Suprapubic skin (tissue), 4 donors: ENCODE results near the gene FYN. TPM values are rescaled to one million over a fixed set of nuclear protein-coding genes. Genes with fewer than 3 reads are reported as not detected.

Experiments
- DNase-seq, 2 donors: peaks; one replicate each; pipeline ENCODE4 v3.0.0-alpha.2; 2019; ENCODE audit warnings: low spot score in 2 of 2
- H3K27ac ChIP-seq: fragments of 200-600 bp; sonication (generic); one replicate; pipeline ENCODE4 v1.5.1; 2019
- H3K27me3 ChIP-seq: fragments of 200-600 bp; sonication (generic); one replicate; pipeline ENCODE4 v1.5.1; 2019
- H3K36me3 ChIP-seq: fragments of 200-600 bp; sonication (generic); one replicate; pipeline ENCODE4 v1.5.1; 2019
- H3K4me1 ChIP-seq: fragments of 200-600 bp; sonication (generic); one replicate; pipeline ENCODE4 v1.5.1; 2019
- H3K4me3 ChIP-seq: fragments of 200-600 bp; sonication (generic); one replicate; pipeline ENCODE4 v1.5.1; 2019; ENCODE audit warnings: mild to moderate bottlenecking
- H3K9me3 ChIP-seq: fragments of 200-600 bp; sonication (generic); one replicate; pipeline ENCODE4 v1.5.1; 2019
- EP300 ChIP-seq: sonication (generic); formaldehyde crosslinking; IDR thresholded peaks from one replicate; pipeline ENCODE4 v1.6.1; 2017; ENCODE audit warnings: antibody characterized with exemption
- POLR2A ChIP-seq, 2 donors: fragments of 450-650 bp; IDR thresholded peaks; one replicate each; pipeline ENCODE4 v1.6.1; 2017; ENCODE audit warnings: antibody characterized with exemption in 2 of 2, mild to moderate bottlenecking in 2 of 2, moderate library complexity in 2 of 2
- POLR2AphosphoS5 ChIP-seq, 3 donors: sonication (generic); formaldehyde crosslinking; IDR thresholded peaks; one replicate each; pipeline ENCODE4 v1.6.1; 2017; ENCODE audit warnings: antibody characterized with exemption in 3 of 3
- WGBS: methylation state at CpG from one replicate; pipeline ENCODE4 v1.1.5; 2018; 5-methylcytosine and 5-hydroxymethylcytosine counted together
- total RNA-seq, 4 donors: library from RNA; depleted of rRNA; stranded (reverse); fragments of >200 nt; gene quantifications; one replicate each; pipeline ENCODE4 v1.1.0, GENCODE V29; 2016
- TF ChIP-seq, protein P1 (sequence below), 2 donors: fragments of 200-600 bp in 1 of 2; fragments of 450-650 bp in 1 of 2; sonication (generic) in 1 of 2; IDR thresholded peaks; one replicate each; pipeline ENCODE4 v1.5.1; 2016 to 2019; ENCODE audit warnings: antibody characterized with exemption in 2 of 2, mild to moderate bottlenecking in 1 of 2, moderate library complexity in 1 of 2

The FYN gene
- total RNA-seq, 4 donors from 2014 or later = 36.6 to 89.6 (median 67.3) TPM

DNA sequence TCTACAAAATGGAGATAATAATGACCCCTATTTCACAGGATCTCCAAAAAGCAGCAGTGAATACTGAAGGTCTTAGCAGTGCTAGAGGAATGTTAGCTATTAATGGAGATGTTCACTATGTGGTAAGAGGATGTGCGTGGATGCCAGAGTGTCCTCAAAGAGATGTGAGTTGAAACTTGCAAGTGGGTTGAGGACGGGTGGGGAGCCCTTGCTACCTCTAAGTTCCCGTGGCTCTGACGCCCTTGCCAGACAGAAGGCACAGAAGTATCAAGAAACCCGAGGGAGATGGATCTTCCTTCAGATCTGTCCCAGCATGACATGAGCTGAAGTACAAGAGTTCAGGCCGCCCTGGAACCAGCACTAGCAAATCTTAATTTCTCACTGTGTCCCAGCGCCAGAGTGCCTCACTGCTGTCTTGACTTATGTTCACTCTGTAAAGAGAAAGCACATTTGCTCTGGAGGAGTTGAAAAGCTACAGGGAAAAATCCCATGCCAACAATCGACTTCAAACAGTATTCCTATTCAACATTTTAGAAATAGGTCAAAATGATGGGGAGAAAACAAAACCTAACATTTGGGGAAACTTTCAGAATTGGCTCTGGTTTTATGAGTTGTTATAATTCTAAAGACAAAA, 59.5 kb downstream of the FYN start:
- Histone ChIP-seq H3K9me3 (no peaks in the 10 kb centered on the region), H3K27ac (no peak overlapping the region), H3K4me3 (no peak overlapping the region), H3K36me3 (no peaks in the 10 kb centered on the region), H3K27me3 (no peaks in the 10 kb centered on the region), H3K4me1 (peaks cover 9% of the 10 kb centered on the region)
- no peak for DNase-seq
- 80% methylated on average over 8 of the region's 8 CpGs for WGBS
- TF ChIP-seq POLR2A (IDR thresholded peaks at IDR 0.05) = no peak
- TF ChIP-seq, protein P1, sequence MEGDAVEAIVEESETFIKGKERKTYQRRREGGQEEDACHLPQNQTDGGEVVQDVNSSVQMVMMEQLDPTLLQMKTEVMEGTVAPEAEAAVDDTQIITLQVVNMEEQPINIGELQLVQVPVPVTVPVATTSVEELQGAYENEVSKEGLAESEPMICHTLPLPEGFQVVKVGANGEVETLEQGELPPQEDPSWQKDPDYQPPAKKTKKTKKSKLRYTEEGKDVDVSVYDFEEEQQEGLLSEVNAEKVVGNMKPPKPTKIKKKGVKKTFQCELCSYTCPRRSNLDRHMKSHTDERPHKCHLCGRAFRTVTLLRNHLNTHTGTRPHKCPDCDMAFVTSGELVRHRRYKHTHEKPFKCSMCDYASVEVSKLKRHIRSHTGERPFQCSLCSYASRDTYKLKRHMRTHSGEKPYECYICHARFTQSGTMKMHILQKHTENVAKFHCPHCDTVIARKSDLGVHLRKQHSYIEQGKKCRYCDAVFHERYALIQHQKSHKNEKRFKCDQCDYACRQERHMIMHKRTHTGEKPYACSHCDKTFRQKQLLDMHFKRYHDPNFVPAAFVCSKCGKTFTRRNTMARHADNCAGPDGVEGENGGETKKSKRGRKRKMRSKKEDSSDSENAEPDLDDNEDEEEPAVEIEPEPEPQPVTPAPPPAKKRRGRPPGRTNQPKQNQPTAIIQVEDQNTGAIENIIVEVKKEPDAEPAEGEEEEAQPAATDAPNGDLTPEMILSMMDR (IDR thresholded peaks at IDR 0.05) = no peak
- TF ChIP-seq POLR2AphosphoS5 (IDR thresholded peaks at IDR 0.05) = no peak
- TF ChIP-seq EP300 = no peak

DNA sequence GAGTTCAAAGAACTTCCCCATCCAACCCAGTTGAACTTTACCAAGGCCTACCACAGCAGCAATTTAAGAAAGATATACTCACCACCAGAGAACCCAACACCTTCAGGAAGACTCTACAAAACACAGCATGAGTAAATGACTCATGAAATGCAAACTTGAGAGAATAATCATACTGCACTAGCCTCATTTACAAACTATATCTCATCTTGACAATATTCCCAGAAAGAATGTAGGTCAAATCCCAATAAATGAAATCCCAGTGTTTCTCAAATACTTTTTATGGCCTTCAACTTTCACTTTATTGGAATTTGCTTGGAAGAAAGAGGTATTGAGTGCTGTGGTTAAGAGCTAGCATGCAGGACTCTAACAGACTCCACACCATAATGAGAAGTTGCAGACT, 60.0 kb downstream of the FYN start:
- DNase-seq = no peak
- H3K27me3 ChIP-seq = no peaks in the 10 kb centered on the region
- H3K36me3 ChIP-seq = no peaks in the 10 kb centered on the region
- no peak overlapping the region for H3K27ac ChIP-seq
- H3K4me3 ChIP-seq = no peak overlapping the region
- TF ChIP-seq POLR2A (IDR thresholded peaks at IDR 0.05) = no peak
- H3K4me1 ChIP-seq = peaks cover 4% of the 10 kb centered on the region
- H3K9me3 ChIP-seq = no peaks in the 10 kb centered on the region

DNA sequence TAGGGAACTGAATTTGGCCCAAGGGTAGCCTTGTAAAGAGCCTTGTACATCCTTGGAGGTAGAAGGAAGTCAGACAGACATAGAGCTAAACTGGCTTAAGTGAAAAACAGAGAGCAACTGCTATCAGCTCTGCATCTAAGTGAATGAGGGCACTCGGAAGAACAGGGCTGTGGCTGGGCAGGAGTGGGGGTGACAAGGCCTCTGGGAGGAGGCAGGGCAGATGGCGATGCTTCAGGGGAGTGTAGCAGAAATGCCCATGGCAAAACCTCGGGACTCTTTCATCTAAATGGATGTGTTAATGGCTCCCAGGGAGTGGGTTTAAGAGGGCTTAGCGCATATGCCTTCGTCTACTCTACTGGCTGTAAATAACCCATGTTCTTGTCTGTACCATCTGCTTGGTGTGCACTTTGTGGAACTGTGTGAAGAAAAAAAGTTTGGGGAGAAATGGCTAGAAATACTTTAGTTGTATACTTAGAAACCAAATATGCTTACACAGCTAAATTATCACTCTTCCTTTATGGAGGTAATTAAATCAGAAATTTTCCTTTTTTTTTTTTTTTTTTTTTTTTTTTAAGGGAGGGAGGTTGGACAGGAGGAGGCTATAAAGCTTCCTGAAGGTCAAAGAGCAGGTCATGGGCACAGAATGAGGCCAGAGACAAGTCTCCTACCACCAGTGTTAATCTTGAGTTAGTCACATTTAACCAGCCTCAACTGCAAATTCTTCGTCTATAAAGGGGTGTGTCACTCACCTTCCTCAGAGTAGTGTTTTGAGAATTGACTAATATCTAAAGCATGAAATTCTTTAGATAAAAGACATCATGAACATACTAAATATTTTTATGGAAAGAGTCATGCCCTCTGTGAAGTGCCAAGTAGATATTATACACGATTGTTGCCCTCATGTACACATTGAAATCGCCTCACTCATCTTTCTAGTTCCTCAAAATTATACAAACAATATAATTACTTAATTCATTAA, 60.9 kb downstream of the FYN start:
- Histone ChIP-seq H3K4me1 (no peaks in the 10 kb centered on the region), H3K27ac (no peak overlapping the region), H3K36me3 (no peaks in the 10 kb centered on the region), H3K4me3 (no peak overlapping the region), H3K27me3 (no peaks in the 10 kb centered on the region), H3K9me3 (no peaks in the 10 kb centered on the region)
- 85% methylated on average over 8 of the region's 8 CpGs for WGBS
- no peak for TF ChIP-seq POLR2AphosphoS5 (IDR thresholded peaks at IDR 0.05)
- TF ChIP-seq POLR2A (IDR thresholded peaks at IDR 0.05) = no peak
- TF ChIP-seq EP300 = no peak
- TF ChIP-seq, protein P1 (IDR thresholded peaks at IDR 0.05) = no peak
- DNase-seq = no peak

DNA sequence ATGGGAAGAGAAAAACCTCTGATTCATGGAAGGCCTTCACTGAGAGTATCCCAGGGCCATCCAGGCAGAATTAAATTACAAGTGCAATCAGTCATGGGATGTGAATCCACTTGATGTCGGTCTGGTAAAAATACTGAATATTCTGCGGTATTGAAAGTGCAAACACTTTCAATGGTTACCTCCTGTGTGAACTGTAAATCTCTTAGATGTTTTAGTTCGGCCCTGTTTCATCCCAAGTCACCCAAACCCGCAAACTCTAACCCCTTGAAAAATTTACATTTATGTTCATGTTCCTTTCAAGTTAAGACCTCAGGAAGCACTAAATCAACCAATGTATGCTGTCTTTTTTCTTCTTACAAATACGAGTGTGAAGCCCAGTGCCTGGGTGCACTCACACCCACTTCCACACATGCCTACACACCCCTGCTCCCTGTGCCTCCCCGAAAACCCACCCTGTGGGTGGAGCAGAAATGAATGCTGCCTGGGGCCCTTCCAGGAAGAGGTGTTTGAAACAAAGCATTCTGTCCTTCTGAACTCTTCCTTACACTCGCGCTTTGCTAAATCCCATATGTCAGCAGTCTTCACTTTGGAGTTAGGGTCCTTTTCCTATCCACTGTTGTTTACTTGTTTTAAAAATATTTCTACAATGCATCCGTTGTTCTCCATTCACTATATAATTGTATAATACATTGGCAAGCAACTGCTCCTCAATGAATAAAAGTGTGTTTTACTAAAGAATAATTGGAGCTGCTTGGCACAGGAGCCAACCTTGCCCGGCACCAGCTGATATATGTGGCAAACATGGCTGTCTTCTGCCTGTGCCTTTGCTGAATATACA, 62.7 kb downstream of the FYN start:
- no peaks in the 10 kb centered on the region for H3K36me3 ChIP-seq
- H3K4me1 ChIP-seq = peaks cover 10% of the 10 kb centered on the region
- H3K4me3 ChIP-seq = no peak overlapping the region
- DNase-seq = no peak
- no peaks in the 10 kb centered on the region for H3K9me3 ChIP-seq
- no peak overlapping the region for H3K27ac ChIP-seq
- WGBS = 75% methylated on average over 10 of the region's 10 CpGs
- H3K27me3 ChIP-seq = no peaks in the 10 kb centered on the region
- TF ChIP-seq POLR2A (IDR thresholded peaks at IDR 0.05) = no peak
- TF ChIP-seq POLR2AphosphoS5 (IDR thresholded peaks at IDR 0.05) = no peak
- no peak for TF ChIP-seq EP300
- TF ChIP-seq, protein P1 (IDR thresholded peaks at IDR 0.05) = no peak

DNA sequence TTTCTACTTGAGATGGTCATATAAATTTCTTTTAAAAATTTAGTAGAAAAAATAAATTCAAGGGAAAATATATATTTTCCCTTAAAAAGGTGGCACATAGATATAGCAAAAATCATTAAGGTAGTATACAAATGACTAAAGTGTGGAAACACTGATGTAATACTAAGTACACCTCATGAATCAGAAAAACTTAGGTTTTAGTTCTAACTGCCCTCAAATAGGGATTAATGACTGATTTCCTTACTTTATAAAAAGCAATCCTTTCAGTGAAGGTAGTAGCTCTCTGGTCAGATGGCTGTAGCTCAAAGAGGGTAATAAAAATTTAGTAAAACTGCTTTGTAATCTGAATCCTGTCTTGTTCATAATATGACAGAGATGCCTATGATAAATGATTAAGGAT, 63.5 kb downstream of the FYN start:
- peaks cover 15% of the 10 kb centered on the region for H3K4me1 ChIP-seq
- no peak overlapping the region for H3K4me3 ChIP-seq
- TF ChIP-seq, protein P1 (IDR thresholded peaks at IDR 0.05) = no peak
- no peak for TF ChIP-seq POLR2A (IDR thresholded peaks at IDR 0.05)
- no peak for TF ChIP-seq POLR2AphosphoS5 (IDR thresholded peaks at IDR 0.05)
- no peaks in the 10 kb centered on the region for H3K27me3 ChIP-seq
- no peaks in the 10 kb centered on the region for H3K36me3 ChIP-seq
- H3K9me3 ChIP-seq = no peaks in the 10 kb centered on the region
- H3K27ac ChIP-seq = no peak overlapping the region
- DNase-seq = no peak
